IPS-NIHi7 (cell line): ENCODE results near the gene COMMD4.
A peak's percentile ranks its signal among the peaks of the same experiment; 100 is the strongest.
"Not testable (repeated sequence)": the region's sequence is repeated elsewhere in the genome, so short reads cannot be mapped to it uniquely, and the experiment has no call there.

Experiments
- DNase-seq: peaks from one replicate; pipeline ENCODE4 v3.0.0; 2012; ENCODE audit warnings: mixed read lengths; ENCODE audit errors: extremely low spot score

The COMMD4 gene

DNA sequence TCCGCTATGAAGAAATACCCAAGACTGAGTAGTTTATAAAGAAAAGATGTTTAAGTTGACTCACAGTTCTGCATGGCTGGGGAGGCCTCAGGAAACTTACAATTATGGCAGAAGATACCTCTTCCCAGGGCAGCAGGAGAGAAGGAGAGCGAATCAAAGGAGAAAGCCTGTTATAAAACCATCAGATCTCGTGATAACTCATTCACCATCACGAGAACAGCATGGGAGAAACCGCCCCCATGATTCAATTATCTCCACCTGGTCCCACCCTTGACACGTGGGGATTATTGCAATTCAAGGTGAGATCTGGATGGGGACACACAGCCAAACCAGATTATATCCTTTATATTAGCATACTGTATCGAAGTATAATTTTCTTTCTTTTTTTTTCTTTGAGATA is 3.8 kb upstream of the COMMD4 start:
- DNase-seq: not testable (repeated sequence)

DNA sequence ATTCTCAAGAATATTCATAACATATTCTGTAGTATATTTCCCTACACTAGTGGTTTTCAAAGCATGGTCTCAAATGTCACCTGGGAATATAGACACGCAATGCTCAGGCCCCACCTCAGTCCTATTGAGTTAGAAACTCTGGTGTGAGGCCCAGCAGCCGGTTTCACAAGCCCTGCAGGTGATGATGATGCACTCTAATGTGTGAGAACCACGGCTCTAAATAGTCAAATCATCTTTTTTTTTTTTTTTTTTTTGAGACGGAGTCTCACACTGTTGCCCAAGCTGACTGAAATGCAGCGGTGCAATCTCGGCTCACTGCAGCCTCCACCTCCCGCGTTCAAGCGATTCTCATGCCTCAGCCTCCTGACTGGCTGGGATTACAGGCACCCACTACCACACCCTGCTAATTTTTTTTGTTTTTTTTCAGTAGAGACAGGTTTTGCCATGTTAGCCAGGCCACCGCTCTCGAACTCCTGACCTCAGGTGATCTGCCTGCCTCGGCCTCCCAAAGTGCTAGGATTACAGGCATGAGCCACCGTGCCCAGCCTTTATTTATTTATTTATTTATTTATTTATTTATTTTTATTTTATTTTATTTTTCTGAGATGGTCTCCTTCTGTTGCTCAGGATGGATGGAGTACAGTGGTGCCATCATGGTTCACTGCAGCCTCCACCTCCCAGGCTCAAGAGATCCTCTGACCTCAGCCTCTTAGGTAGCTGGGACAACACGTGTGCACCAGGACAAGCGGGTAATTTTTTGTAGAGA is 2.0 kb upstream of the COMMD4 start:
- not testable (repeated sequence) for DNase-seq

DNA sequence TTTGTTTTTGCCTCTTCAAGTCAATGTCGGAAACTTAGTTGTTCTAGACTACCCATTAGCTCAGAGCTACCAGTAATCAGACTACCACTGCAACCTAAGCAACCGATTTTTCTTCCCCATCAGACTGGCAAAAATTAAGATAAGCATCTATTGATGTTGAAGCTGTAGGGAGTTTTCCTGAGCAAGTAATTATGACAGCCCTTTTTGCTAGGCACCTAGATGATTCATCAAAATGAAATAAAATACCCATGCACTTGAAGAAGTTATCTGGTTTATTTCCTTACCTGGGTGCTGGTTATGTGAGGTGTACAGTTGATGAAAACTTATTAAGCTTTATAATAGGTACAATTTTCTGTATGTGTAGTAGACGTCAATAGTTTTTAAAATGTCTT is 554 bp upstream of the COMMD4 start:
- no peak for DNase-seq

DNA sequence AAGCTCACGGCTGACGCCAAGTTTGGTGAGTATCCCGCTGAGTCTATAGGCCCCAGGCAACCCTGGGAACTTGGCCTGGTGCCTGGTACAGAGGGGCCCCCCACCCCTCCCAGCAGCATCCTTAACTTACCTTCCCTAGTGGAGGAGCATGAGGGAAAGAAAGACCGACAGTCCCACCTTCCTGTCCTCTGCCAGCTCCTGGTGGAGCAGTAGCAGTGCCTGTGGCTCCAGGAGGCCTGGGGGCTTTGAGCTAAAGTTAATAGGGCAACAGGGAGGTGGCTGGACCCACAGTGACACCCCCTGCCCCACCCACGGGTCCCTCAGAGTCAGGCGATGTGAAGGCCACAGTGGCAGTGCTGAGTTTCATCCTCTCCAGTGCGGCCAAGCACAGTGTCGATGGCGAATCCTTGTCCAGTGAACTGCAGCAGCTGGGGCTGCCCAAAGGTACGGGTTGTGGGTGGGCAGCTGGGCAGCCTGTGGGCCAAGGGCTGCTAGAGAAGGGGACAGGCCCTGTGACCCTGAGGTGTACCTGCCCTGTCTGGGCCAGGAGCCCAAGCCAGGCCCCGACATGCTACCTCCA is 2.9 kb downstream of the COMMD4 start:
- no peak for DNase-seq

- DNase-seq: no peak
Measured at GRCh38 chr15:75339531-75340240, 3.8 kb downstream of the COMMD4 start.

DNA sequence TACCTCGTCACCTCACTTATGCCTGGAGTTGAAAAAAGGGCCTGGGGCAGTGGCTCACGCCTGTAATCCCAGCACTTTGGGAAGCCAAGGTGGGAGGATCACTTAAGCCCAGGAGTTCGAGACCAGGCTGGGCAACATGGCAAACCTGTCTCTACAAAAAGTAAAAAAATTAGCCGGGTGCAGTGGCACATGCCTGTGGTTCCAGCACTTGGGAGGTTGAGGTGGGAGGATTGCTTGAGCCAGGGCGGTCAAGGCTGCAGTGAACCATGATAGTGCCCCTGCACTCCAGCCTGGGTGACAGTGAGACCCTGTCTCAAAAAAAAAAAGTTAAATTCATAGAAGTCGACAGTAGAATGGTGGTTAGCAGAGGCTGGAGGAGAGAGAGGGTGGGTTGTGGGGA is 6.4 kb downstream of the COMMD4 start:
- no peak for DNase-seq

GRCh38 chr15:75343953-75344352 is 8.1 kb downstream of the COMMD4 start:
- DNase-seq: not testable (repeated sequence)

DNA sequence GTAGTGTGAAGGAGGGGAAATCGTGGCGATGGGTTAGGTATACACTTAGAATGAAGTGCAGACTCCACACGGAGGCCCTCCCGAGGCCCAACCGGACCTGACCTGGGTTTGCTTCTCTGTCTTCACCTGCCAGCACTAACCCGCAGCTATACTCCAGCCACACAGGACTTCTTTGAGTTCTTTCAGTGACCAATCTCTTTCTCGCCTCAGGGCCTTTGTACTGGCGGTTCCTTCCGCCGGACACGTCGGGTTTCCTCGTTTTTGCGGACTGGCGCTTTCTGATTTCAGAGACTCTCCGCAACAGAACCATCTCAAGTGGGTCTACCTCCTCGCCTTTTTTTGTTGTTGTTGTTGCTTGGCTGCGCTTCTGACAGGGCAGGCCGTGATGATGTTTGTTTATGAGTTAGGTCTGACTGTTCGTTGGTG is 10.9 kb downstream of the COMMD4 start, which contains the start of gene NEIL1:
NEIL1 (plus strand) TSS at position 244 of the 426 bp plus-strand sequence. CDS start 1,867 bp downstream, outside the sequence.
- DNase-seq: no peak

GRCh38 chr15:75347222-75348033 is 11.6 kb downstream of the COMMD4 start:
- peak; percentile 65 for DNase-seq

GRCh38 chr15:75348034-75348561 is 12.2 kb downstream of the COMMD4 start:
- DNase-seq: peak; percentile 40

GRCh38 chr15:75348562-75349350 is 12.9 kb downstream of the COMMD4 start:
- peak; percentile 45 for DNase-seq

- DNase-seq: not testable (repeated sequence)
Measured at GRCh38 chr15:75349351-75349669, 13.4 kb downstream of the COMMD4 start.

DNA sequence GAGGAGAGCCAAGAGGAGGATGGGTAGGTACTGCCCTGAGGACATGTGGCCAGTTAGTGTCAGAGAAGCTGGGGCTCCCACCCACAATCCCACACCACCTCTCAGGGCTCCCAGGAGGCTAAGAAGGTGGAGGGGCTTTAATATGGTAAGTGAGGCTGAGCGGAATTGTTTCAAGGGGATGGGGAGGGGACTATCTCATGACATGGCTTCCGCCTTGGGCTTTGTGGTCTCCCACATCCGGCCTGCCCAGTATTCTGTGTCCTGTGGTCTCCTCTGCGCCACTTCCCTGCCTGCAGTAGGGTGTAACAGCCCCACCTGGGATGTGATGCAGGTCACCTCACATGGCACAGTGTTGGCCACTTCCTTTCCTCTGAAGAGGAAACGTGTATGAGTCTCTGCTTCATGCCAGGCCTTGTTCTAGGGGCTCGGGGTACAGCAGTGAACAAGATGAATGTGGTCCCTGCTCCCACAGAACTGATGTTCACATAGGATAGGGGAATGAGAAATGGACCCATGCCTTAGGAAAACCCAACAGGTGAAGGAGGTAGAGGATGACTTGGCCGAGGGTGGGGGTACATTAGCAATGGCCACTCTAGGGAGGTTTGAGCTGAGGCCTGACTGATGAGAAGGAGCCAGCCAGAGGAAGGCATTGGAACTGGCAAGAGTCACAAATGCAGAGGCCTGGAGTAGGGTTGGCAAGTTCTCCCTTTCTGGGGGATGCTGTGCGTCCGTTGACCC is 14.2 kb downstream of the COMMD4 start:
- no peak for DNase-seq

GRCh38 chr15:75350601-75351361 is 14.9 kb downstream of the COMMD4 start:
- no peak for DNase-seq

DNA sequence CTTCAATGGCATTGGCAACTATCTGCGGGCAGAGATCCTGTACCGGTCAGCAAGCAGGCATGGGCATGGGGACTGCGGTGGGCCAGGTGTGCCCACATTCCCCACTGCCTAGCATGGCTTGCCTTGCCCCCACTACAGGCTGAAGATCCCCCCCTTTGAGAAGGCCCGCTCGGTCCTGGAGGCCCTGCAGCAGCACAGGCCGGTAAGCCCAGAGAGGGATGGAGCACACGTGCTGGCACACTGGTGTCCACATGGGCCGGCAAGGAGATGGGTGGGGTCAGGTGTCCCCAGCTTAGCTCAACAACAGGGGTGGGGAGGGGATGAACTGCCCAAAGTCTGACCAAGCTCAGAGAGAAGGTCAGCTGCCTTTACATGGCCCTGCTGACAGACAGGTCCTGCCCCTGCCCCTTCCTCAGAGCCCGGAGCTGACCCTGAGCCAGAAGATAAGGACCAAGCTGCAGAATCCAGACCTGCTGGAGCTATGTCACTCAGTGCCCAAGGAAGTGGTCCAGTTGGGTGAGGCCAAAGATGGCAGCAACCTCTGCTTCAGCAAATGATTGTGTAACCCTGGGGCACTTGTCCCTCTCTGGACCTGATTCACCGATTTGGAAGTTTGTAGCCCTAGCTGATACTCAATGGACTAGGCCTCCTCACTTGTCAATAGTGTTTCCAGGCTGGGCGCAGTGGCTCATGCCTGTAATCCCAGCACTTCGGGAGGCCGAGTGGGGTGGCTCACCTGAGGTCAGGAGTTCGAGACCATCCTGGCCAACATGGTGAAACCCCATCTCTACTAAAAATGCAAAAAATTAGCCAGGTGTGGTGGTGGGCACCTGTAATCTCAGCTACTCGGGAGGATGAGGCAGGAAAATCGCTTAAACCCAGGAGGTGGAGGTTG is 16.6 kb downstream of the COMMD4 start:
- no peak for DNase-seq

- DNase-seq: no peak
Measured at GRCh38 chr15:75353604-75354003, 17.7 kb downstream of the COMMD4 start.

DNA sequence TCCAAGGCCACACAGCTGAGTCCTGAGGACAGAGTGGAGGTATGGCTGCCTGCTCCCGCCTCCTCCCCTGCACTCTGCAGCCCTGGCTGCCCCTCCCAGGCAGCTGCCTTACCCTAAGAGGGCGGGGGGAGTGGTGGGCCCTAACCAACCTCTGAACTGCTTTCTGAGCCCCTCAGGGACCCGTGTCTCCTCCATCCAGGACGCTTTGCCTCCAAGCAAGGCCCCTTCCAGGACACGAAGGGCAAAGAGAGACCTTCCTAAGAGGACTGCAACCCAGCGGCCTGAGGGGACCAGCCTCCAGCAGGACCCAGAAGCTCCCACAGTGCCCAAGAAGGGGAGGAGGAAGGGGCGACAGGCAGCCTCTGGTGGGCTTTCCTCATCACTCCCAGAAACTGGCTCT is 18.6 kb downstream of the COMMD4 start:
- no peak for DNase-seq

DNA sequence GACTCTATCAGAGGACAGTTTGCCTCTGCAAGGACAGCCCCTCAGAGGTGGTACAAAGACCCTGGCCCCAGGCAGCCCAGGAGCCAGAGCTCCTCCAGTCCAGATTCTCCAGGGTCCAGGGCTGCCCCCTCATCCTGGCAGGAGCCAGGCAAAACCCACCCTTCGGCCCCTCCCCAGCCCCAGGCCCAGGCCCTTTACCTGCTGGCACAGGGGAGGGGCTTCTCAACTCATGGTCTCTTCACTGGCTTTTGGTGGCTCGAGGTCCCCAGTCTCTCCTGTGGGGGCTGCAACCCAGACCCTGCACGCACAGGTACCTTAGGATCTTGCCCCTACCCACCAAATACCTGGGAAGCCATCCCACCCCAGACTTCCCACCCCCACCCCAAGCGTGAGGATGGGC is 19.5 kb downstream of the COMMD4 start:
- DNase-seq: no peak
